Natural killer cell (primary cell): ENCODE measurements around the gene CCDC73. TPM values are rescaled to one million over a fixed set of nuclear protein-coding genes. Genes with fewer than 3 reads are reported as not detected.

ENCODE experiments used
- ATAC-seq, 3 donors: fragments of 150-1000 bp in 2 of 3; fragments of 200-7000 bp in 1 of 3; cut with Tn5 transposase; 1 replicate in 1 of 3; 2 replicates in 2 of 3; pipeline ENCODE4 v1.10.0; 2021; ENCODE audit warnings: mild to moderate bottlenecking in 2 of 3, moderate library complexity in 2 of 3
- DNase-seq, 2 donors: peaks; one replicate each; pipeline versions ENCODE4 v3.0.0 to v3.0.0-alpha.2; 2013 to 2021; ENCODE audit warnings: mixed read lengths in 1 of 2
- H3K27ac ChIP-seq: one replicate; pipeline ENCODE4 v1.5.1; 2013; ENCODE audit warnings: mild to moderate bottlenecking, low read length
- H3K27me3 ChIP-seq: one replicate; pipeline ENCODE4 v1.6.1; 2013; ENCODE audit warnings: low read length; ENCODE audit not compliant: control insufficient read depth, insufficient read depth
- H3K36me3 ChIP-seq: one replicate; pipeline ENCODE4 v1.6.1; 2013; ENCODE audit warnings: low read length; ENCODE audit not compliant: control insufficient read depth, insufficient read depth
- H3K4me1 ChIP-seq: one replicate; pipeline ENCODE4 v1.6.1; 2013; ENCODE audit warnings: low read length; ENCODE audit not compliant: control insufficient read depth, insufficient read depth
- H3K4me3 ChIP-seq: one replicate; pipeline ENCODE4 v1.5.1; 2013; ENCODE audit warnings: low read length
- H3K9me3 ChIP-seq: one replicate; pipeline ENCODE4 v1.6.1; 2013; ENCODE audit warnings: low read length; ENCODE audit not compliant: control insufficient read depth, insufficient read depth
- H3K27ac Mint-ChIP-seq, 2 donors: one replicate each; pipeline ENCODE4 v1.8.0; 2022; ENCODE audit warnings: mild to moderate bottlenecking in 2 of 2, mixed read lengths in 2 of 2, moderate library complexity in 1 of 2
- H3K27me3 Mint-ChIP-seq, 2 donors: one replicate each; pipeline ENCODE4 v1.8.0; 2022; ENCODE audit warnings: low read depth in 2 of 2, mixed read lengths in 2 of 2
- H3K36me3 Mint-ChIP-seq: one replicate; pipeline ENCODE4 v1.8.0; 2022; ENCODE audit warnings: mixed read lengths
- H3K4me1 Mint-ChIP-seq, 2 donors: one replicate each; pipeline ENCODE4 v1.8.0; 2022; ENCODE audit warnings: mixed read lengths in 2 of 2
- H3K4me3 Mint-ChIP-seq: one replicate; pipeline ENCODE4 v1.8.0; 2022; ENCODE audit warnings: mild to moderate bottlenecking, moderate library complexity, mixed read lengths
- H3K9me3 Mint-ChIP-seq, 2 donors: one replicate each; pipeline ENCODE4 v1.8.0; 2022; ENCODE audit warnings: mixed read lengths in 2 of 2
- WGBS: methylation state at CpG from one replicate; pipeline ENCODE4 v1.1.7; 2013; ENCODE audit warnings: missing lambda C conversion rate; ENCODE audit not compliant: insufficient coverage; 5-methylcytosine and 5-hydroxymethylcytosine counted together
- intact Hi-C: fragments of 100-400 bp; cut with micrococcal nuclease; formaldehyde crosslinking; loops from one replicate; pipeline ENCODE4 v1.14.2; 2022
- total RNA-seq, 4 donors: library from RNA; stranded (reverse); fragments of 120-200 nt in 1 of 4; gene quantifications; one replicate each; pipeline versions ENCODE4 v1.2.3 to v1.2.4, GENCODE V29; 2013 to 2022
- TF ChIP-seq, protein P1 (sequence below): fragments of 200-600 bp; IDR thresholded peaks from one replicate; pipeline ENCODE4 v1.8.0; 2022; ENCODE audit warnings: antibody characterized with exemption

Gene CCDC73
- total RNA-seq, 3 donors from 2014 or later (not counting 1 experiment from before 2014, with no cell fraction given): not detected

GRCh38 chr11:32571039-32571438 lies 223.4 kb downstream of the CCDC73 start:
- no peaks in the 10 kb centered on the region for H3K4me1 Mint-ChIP-seq
- Histone ChIP-seq H3K27ac (no peak overlapping the region), H3K36me3 (no peaks in the 10 kb centered on the region), H3K27me3 (no peaks in the 10 kb centered on the region), H3K9me3 (no peaks in the 10 kb centered on the region), H3K4me3 (no peak overlapping the region), H3K4me1 (no peaks in the 10 kb centered on the region)
- TF ChIP-seq, protein P1, sequence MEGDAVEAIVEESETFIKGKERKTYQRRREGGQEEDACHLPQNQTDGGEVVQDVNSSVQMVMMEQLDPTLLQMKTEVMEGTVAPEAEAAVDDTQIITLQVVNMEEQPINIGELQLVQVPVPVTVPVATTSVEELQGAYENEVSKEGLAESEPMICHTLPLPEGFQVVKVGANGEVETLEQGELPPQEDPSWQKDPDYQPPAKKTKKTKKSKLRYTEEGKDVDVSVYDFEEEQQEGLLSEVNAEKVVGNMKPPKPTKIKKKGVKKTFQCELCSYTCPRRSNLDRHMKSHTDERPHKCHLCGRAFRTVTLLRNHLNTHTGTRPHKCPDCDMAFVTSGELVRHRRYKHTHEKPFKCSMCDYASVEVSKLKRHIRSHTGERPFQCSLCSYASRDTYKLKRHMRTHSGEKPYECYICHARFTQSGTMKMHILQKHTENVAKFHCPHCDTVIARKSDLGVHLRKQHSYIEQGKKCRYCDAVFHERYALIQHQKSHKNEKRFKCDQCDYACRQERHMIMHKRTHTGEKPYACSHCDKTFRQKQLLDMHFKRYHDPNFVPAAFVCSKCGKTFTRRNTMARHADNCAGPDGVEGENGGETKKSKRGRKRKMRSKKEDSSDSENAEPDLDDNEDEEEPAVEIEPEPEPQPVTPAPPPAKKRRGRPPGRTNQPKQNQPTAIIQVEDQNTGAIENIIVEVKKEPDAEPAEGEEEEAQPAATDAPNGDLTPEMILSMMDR: no peak
- H3K4me3 Mint-ChIP-seq: no peak overlapping the region
- no peak for DNase-seq
- no peaks in the 10 kb centered on the region for H3K9me3 Mint-ChIP-seq
- no peak overlapping the region for H3K27ac Mint-ChIP-seq
- ATAC-seq: no peak
- intact Hi-C loops: no loop called here
- peaks cover 12 to 17% of the 10 kb centered on the region in 2 donors for H3K27me3 Mint-ChIP-seq
- H3K36me3 Mint-ChIP-seq: no peaks in the 10 kb centered on the region
- WGBS: 91% methylated on average over 10 of the region's 10 CpGs

- intact Hi-C loops: no loop called here
- no peak overlapping the region for H3K4me3 ChIP-seq
- DNase-seq: no peak
- no peaks in the 10 kb centered on the region for H3K36me3 ChIP-seq
- no peak overlapping the region for H3K4me3 Mint-ChIP-seq
- ATAC-seq: no peak
- WGBS: 92% methylated on average over 4 of the region's 4 CpGs
- H3K9me3 Mint-ChIP-seq: no peaks in the 10 kb centered on the region
- peaks cover 12 to 17% of the 10 kb centered on the region in 2 donors for H3K27me3 Mint-ChIP-seq
- H3K4me1 ChIP-seq: no peaks in the 10 kb centered on the region
- H3K4me1 Mint-ChIP-seq: no peaks in the 10 kb centered on the region
- no peak overlapping the region for H3K27ac Mint-ChIP-seq
- no peak overlapping the region for H3K27ac ChIP-seq
- no peaks in the 10 kb centered on the region for H3K9me3 ChIP-seq
- no peaks in the 10 kb centered on the region for H3K36me3 Mint-ChIP-seq
- no peaks in the 10 kb centered on the region for H3K27me3 ChIP-seq
- TF ChIP-seq, protein P1: no peak
Measured at GRCh38 chr11:32569313-32569881, 225.1 kb downstream of the CCDC73 start.

DNA sequence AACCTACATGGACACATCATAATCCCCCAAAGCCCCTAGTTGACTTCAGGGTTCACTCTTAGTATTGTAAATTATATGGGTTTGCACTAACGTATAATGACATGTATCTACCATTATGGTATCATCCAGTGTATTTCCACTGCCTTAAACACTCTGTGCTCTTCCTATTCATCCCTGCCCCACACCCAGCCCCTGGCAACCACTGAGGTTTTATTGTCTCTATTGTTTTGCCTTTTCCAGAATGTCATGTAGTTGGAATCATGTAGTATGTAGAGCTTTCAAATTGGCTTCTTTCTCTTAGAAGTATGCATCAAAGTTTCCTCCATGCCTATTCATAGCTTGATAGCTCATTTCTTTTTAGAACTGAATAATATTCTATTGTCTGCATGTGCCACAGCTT lies 227.3 kb downstream of the CCDC73 start:
- H3K4me1 ChIP-seq: no peaks in the 10 kb centered on the region
- TF ChIP-seq, protein P1: no peak
- Mint-ChIP-seq H3K9me3 (no peaks in the 10 kb centered on the region), H3K27me3 (peaks cover 12 to 17% of the 10 kb centered on the region in 2 donors), H3K27ac (no peak overlapping the region), H3K36me3 (no peaks in the 10 kb centered on the region), H3K4me3 (no peak overlapping the region), H3K4me1 (no peaks in the 10 kb centered on the region)
- 100% methylated on average over 1 of the region's 1 CpG for WGBS
- H3K27me3 ChIP-seq: no peaks in the 10 kb centered on the region
- no peaks in the 10 kb centered on the region for H3K9me3 ChIP-seq
- no peak for ATAC-seq
- intact Hi-C loops: no loop called here
- H3K4me3 ChIP-seq: no peak overlapping the region
- H3K36me3 ChIP-seq: no peaks in the 10 kb centered on the region
- no peak overlapping the region for H3K27ac ChIP-seq
- DNase-seq: no peak

- no peaks in the 10 kb centered on the region for H3K4me1 ChIP-seq
Measured at GRCh38 chr11:32566517-32566916, 227.9 kb downstream of the CCDC73 start.

More at GRCh38 chr11:32566517-32566916, 227.9 kb downstream of the CCDC73 start:
- Mint-ChIP-seq H3K27ac (no peak overlapping the region), H3K36me3 (no peaks in the 10 kb centered on the region), H3K4me1 (no peaks in the 10 kb centered on the region), H3K27me3 (peaks cover 10 to 15% of the 10 kb centered on the region in 2 donors), H3K9me3 (no peaks in the 10 kb centered on the region), H3K4me3 (no peak overlapping the region)
- Histone ChIP-seq H3K27ac (no peak overlapping the region), H3K36me3 (no peaks in the 10 kb centered on the region), H3K27me3 (no peaks in the 10 kb centered on the region), H3K9me3 (no peaks in the 10 kb centered on the region), H3K4me3 (no peak overlapping the region)
- WGBS: 77% methylated on average over 2 of the region's 2 CpGs
- intact Hi-C loops: no loop called here
- ATAC-seq (peak in 1 of 3 donors; percentile 38), DNase-seq (no peak)
- TF ChIP-seq, protein P1: no peak
